ENCODE measurements around the gene SPATA20.

DNA sequence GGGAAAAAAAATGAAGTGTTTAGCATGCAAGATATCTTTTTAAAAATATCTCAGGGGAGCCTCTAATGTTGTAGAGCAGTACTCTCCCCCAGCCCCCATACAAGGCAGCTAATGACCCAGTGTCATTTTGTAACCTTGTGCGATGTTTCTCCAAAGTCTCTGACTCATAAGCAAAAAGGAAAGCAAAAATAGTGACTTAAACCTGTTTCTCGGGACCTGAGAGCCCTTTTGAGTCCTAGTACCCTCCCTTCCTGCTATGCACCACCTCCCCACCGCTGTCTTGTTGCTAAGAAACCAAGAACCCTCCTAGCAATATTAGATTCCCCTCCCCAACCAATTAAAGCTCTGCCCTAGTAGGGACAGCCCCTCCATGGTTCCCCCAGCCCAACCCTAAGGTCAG, 35.9 kb upstream of the SPATA20 start:
- TF ChIP-seq, protein P1, sequence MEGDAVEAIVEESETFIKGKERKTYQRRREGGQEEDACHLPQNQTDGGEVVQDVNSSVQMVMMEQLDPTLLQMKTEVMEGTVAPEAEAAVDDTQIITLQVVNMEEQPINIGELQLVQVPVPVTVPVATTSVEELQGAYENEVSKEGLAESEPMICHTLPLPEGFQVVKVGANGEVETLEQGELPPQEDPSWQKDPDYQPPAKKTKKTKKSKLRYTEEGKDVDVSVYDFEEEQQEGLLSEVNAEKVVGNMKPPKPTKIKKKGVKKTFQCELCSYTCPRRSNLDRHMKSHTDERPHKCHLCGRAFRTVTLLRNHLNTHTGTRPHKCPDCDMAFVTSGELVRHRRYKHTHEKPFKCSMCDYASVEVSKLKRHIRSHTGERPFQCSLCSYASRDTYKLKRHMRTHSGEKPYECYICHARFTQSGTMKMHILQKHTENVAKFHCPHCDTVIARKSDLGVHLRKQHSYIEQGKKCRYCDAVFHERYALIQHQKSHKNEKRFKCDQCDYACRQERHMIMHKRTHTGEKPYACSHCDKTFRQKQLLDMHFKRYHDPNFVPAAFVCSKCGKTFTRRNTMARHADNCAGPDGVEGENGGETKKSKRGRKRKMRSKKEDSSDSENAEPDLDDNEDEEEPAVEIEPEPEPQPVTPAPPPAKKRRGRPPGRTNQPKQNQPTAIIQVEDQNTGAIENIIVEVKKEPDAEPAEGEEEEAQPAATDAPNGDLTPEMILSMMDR (IDR thresholded peaks at IDR 0.05 in 4 of 5, conservative IDR thresholded peaks at IDR 0.05 in 1 of 5): no peak
- TF ChIP-seq POLR2A (IDR thresholded peaks at IDR 0.05): no peak
